ENCODE measurements around the gene SLC17A3. TPM values are rescaled to one million over a fixed set of nuclear protein-coding genes. Genes with fewer than 3 reads are reported as not detected.

The SLC17A3 gene
- total RNA-seq, 2 donors from 2014 or later: 0.63 TPM; not detected in 1

DNA sequence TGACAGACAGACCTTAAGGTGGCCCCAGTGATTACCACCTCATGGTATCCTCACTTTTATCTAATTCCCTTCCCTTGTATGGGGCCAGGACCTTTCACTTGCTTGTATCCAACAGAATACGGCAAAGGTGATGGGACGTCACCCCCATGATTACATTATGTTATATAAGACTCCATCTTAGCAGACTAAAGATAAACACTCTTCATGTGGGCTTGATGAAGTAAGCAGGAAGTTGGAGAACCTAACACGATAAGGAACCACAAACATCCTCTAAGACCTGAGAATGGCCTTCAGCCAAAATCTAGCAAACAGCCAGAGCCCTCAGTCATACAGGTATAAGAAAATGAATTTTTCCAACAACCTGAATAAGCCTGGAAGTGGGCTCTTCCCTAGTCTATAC, 8.0 kb downstream of the SLC17A3 start:
- Histone ChIP-seq H3K4me1 (ENCODE audit: control insufficient read depth in 1 of 2, low read depth in 2 of 2) (peaks cover 0 to 4% of the 10 kb centered on the region in 2 donors), H3K36me3 (no peaks in the 10 kb centered on the region), H3K27ac (no peak overlapping the region), H3K4me3 (no peak overlapping the region), H3K9me3 (no peaks in the 10 kb centered on the region), H3K27me3 (replicated peaks; ENCODE audit: insufficient read depth) (no peaks in the 10 kb centered on the region)
- no peak for DNase-seq (ENCODE audit: low spot score)
- TF ChIP-seq, protein P1, sequence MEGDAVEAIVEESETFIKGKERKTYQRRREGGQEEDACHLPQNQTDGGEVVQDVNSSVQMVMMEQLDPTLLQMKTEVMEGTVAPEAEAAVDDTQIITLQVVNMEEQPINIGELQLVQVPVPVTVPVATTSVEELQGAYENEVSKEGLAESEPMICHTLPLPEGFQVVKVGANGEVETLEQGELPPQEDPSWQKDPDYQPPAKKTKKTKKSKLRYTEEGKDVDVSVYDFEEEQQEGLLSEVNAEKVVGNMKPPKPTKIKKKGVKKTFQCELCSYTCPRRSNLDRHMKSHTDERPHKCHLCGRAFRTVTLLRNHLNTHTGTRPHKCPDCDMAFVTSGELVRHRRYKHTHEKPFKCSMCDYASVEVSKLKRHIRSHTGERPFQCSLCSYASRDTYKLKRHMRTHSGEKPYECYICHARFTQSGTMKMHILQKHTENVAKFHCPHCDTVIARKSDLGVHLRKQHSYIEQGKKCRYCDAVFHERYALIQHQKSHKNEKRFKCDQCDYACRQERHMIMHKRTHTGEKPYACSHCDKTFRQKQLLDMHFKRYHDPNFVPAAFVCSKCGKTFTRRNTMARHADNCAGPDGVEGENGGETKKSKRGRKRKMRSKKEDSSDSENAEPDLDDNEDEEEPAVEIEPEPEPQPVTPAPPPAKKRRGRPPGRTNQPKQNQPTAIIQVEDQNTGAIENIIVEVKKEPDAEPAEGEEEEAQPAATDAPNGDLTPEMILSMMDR (IDR thresholded peaks at IDR 0.05): no peak
- ATAC-seq (ENCODE audit: insufficient number of reproducible peaks, low FRiP score, low read depth): no peak

DNA sequence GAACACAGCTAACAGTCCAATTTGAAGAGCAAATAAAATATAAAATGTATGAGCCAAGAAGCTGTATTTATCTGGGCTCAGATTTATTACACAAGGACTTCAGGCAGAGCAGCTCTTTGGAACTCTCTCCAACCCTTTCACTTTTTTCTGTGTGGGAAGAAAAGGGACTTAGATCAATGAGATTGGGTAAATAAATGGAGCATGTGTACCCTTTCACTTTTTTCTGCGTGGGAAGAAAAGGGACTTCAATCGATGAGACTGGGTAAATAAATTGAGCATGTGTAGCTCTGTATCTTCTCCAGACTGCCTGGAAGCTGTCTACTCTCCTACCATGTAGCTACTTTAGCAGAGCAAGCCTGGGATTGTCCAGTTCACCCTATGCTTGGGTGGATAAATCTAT, 10.7 kb downstream of the SLC17A3 start:
- DNase-seq (ENCODE audit: low spot score) (no peak), ATAC-seq (ENCODE audit: insufficient number of reproducible peaks, low FRiP score, low read depth) (no peak)
- Histone ChIP-seq H3K27me3 (replicated peaks; ENCODE audit: insufficient read depth) (no peaks in the 10 kb centered on the region), H3K36me3 (no peaks in the 10 kb centered on the region), H3K4me3 (no peak overlapping the region), H3K27ac (no peak overlapping the region), H3K9me3 (no peaks in the 10 kb centered on the region), H3K4me1 (ENCODE audit: control insufficient read depth in 1 of 2, low read depth in 2 of 2) (peaks cover 0 to 4% of the 10 kb centered on the region in 2 donors)
- TF ChIP-seq, protein P1 (IDR thresholded peaks at IDR 0.05): no peak

- H3K4me3 ChIP-seq: no peak overlapping the region
- DNase-seq (ENCODE audit: low spot score): no peak
- TF ChIP-seq, protein P1 (IDR thresholded peaks at IDR 0.05): no peak
- ATAC-seq (ENCODE audit: insufficient number of reproducible peaks, low FRiP score, low read depth): no peak
- H3K27me3 ChIP-seq (replicated peaks; ENCODE audit: insufficient read depth): no peaks in the 10 kb centered on the region
- H3K27ac ChIP-seq: no peak overlapping the region
- H3K9me3 ChIP-seq: no peaks in the 10 kb centered on the region
- peaks cover 0 to 4% of the 10 kb centered on the region in 2 donors for H3K4me1 ChIP-seq (ENCODE audit: control insufficient read depth in 1 of 2, low read depth in 2 of 2)
- no peaks in the 10 kb centered on the region for H3K36me3 ChIP-seq
Observed at GRCh38 chr6:25862199-25862598, 11.8 kb downstream of the SLC17A3 start.

- ATAC-seq (ENCODE audit: insufficient number of reproducible peaks, low FRiP score, low read depth): no peak
- Histone ChIP-seq H3K4me3 (no peak overlapping the region), H3K27ac (no peak overlapping the region), H3K4me1 (ENCODE audit: control insufficient read depth in 1 of 2, low read depth in 2 of 2) (no peaks in the 10 kb centered on the region), H3K27me3 (replicated peaks; ENCODE audit: insufficient read depth) (no peaks in the 10 kb centered on the region), H3K36me3 (no peaks in the 10 kb centered on the region), H3K9me3 (no peaks in the 10 kb centered on the region)
- TF ChIP-seq, protein P1 (IDR thresholded peaks at IDR 0.05): no peak
- DNase-seq (ENCODE audit: low spot score): no peak
Observed at GRCh38 chr6:25852756-25853155, 21.3 kb downstream of the SLC17A3 start.

- no peak for ATAC-seq (ENCODE audit: insufficient number of reproducible peaks, low FRiP score, low read depth)
Observed at GRCh38 chr6:25851961-25852360, 22.1 kb downstream of the SLC17A3 start.

More at GRCh38 chr6:25851961-25852360, 22.1 kb downstream of the SLC17A3 start:
- Histone ChIP-seq H3K27me3 (replicated peaks; ENCODE audit: insufficient read depth) (no peaks in the 10 kb centered on the region), H3K27ac (no peak overlapping the region), H3K9me3 (no peaks in the 10 kb centered on the region), H3K4me3 (no peak overlapping the region), H3K4me1 (ENCODE audit: control insufficient read depth in 1 of 2, low read depth in 2 of 2) (no peaks in the 10 kb centered on the region), H3K36me3 (no peaks in the 10 kb centered on the region)
- DNase-seq (ENCODE audit: low spot score): no peak
- TF ChIP-seq, protein P1 (IDR thresholded peaks at IDR 0.05): no peak
